Superior temporal gyrus (tissue), 1 donor: ENCODE results near the gene SDK1.

ENCODE experiments used
- DNase-seq: peaks from one replicate; pipeline ENCODE4 v3.0.0-alpha.2; 2016; ENCODE audit errors: extremely low spot score

SDK1 gene

GRCh38 chr7:3588341-3588740 is 287.3 kb downstream of the SDK1 start:
- DNase-seq: no peak

- no peak for DNase-seq
Observed at GRCh38 chr7:3589752-3590151, 288.7 kb downstream of the SDK1 start.

GRCh38 chr7:3591219-3591618 is 290.2 kb downstream of the SDK1 start:
- DNase-seq: no peak

GRCh38 chr7:3591944-3592343 is 290.9 kb downstream of the SDK1 start:
- DNase-seq: no peak

GRCh38 chr7:3592401-3593134 is 291.5 kb downstream of the SDK1 start:
- no peak for DNase-seq

GRCh38 chr7:3594901-3595300 is 293.8 kb downstream of the SDK1 start:
- no peak for DNase-seq

GRCh38 chr7:3598854-3599253 is 297.8 kb downstream of the SDK1 start:
- peak; percentile 30 for DNase-seq

GRCh38 chr7:3605222-3605621 is 304.2 kb downstream of the SDK1 start:
- DNase-seq: no peak

- DNase-seq: no peak
Observed at GRCh38 chr7:3606436-3606835, 305.4 kb downstream of the SDK1 start.

GRCh38 chr7:3607847-3608246 is 306.8 kb downstream of the SDK1 start:
- DNase-seq: no peak

- DNase-seq: no peak
Observed at GRCh38 chr7:3616306-3616705, 315.3 kb downstream of the SDK1 start.

GRCh38 chr7:3630081-3630480 is 329.0 kb downstream of the SDK1 start:
- DNase-seq: no peak

GRCh38 chr7:3634396-3634795 is 333.3 kb downstream of the SDK1 start:
- peak; percentile 11 for DNase-seq

GRCh38 chr7:3636131-3636860 is 335.2 kb downstream of the SDK1 start:
- DNase-seq: no peak

- DNase-seq: no peak
Observed at GRCh38 chr7:3639253-3639652, 338.2 kb downstream of the SDK1 start.

GRCh38 chr7:3641582-3641981 is 340.5 kb downstream of the SDK1 start:
- DNase-seq: no peak

- DNase-seq: no peak
Observed at GRCh38 chr7:3643091-3643490, 342.0 kb downstream of the SDK1 start.

- no peak for DNase-seq
Observed at GRCh38 chr7:3648276-3648675, 347.2 kb downstream of the SDK1 start.

- DNase-seq: no peak
Observed at GRCh38 chr7:3649250-3649649, 348.2 kb downstream of the SDK1 start.

- no peak for DNase-seq
Observed at GRCh38 chr7:3649678-3650440, 348.8 kb downstream of the SDK1 start.

GRCh38 chr7:3650844-3651243 is 349.8 kb downstream of the SDK1 start:
- no peak for DNase-seq

GRCh38 chr7:3655635-3656034 is 354.6 kb downstream of the SDK1 start:
- DNase-seq: no peak

GRCh38 chr7:3657206-3657605 is 356.2 kb downstream of the SDK1 start:
- DNase-seq: no peak
